Esophagus squamous epithelium (tissue), 5 donors: ENCODE results near the gene CENPS. TPM values are rescaled to one million over a fixed set of nuclear protein-coding genes. Genes with fewer than 3 reads are reported as not detected.

Experiments used
- DNase-seq: peaks from one replicate; lab custom pipeline; 2025; lab: John Stamatoyannopoulos, UW
- H3K27ac ChIP-seq, 4 donors: fragments of 200-600 bp; sonication (generic); one replicate each; pipeline ENCODE4 v1.5.1; 2016 to 2019; ENCODE audit warnings: mild to moderate bottlenecking in 1 of 4
- H3K27me3 ChIP-seq, 4 donors: fragments of 200-600 bp; sonication (generic); 1 replicate in 3 of 4; 2 replicates in 1 of 4; pipeline versions ENCODE4 v1.5.1 to v1.6.0; 2017 to 2021; ENCODE audit warnings: antibody characterized with exemption in 1 of 4
- H3K36me3 ChIP-seq, 3 donors: fragments of 200-600 bp; sonication (generic); one replicate each; pipeline ENCODE4 v1.5.1; 2016 to 2019
- H3K4me1 ChIP-seq, 3 donors: fragments of 200-600 bp; sonication (generic); one replicate each; pipeline ENCODE4 v1.5.1; 2017 to 2019
- H3K4me3 ChIP-seq, 4 donors: fragments of 200-600 bp; sonication (generic); 1 replicate in 3 of 4; 2 replicates in 1 of 4; pipeline ENCODE4 v1.5.1; 2016 to 2019; ENCODE audit warnings: mild to moderate bottlenecking in 2 of 4, moderate library complexity in 1 of 4
- H3K9me3 ChIP-seq, 3 donors: fragments of 200-600 bp; sonication (generic); one replicate each; pipeline ENCODE4 v1.5.1; 2016 to 2019
- CTCF ChIP-seq, 6 experiments: fragments of 450-650 bp in 4 of 6; fragments of 200-600 bp in 2 of 6; sonication (generic) in 2 of 6; IDR thresholded peaks; one replicate each; pipeline ENCODE4 v1.5.1; 2016 to 2019; ENCODE audit warnings: antibody characterized with exemption in 6 of 6, mild to moderate bottlenecking in 4 of 6, moderate library complexity in 4 of 6
- POLR2A ChIP-seq, 4 donors: fragments of 450-650 bp; IDR thresholded peaks; one replicate each; pipeline ENCODE4 v1.6.1; 2017; ENCODE audit warnings: antibody characterized with exemption in 4 of 4, mild to moderate bottlenecking in 4 of 4, moderate library complexity in 3 of 4
- WGBS, 2 donors: methylation state at CpG; one replicate each; pipeline ENCODE4 v1.1.5; 2018; 5-methylcytosine and 5-hydroxymethylcytosine counted together
- intact Hi-C: fragments of 100-400 bp; cut with DNase I; formaldehyde crosslinking; loops from one replicate; pipeline ENCODE4 v1.15.0; 2022
- total RNA-seq, 4 donors: library from RNA; depleted of rRNA; stranded (reverse); fragments of >200 nt; gene quantifications; one replicate each; pipeline ENCODE4 v1.1.0, GENCODE V29; 2016
- donor health status: DM: yes; HTN: yes; CAD: no.

CENPS gene
- total RNA-seq, 4 donors from 2014 or later = 5.6 to 15.7 (median 6.1) TPM

GRCh38 chr1:10457875-10458274, 27.6 kb downstream of the CENPS start:
- no peak for TF ChIP-seq POLR2A (IDR thresholded peaks at IDR 0.05)
- no peak for TF ChIP-seq CTCF (IDR thresholded peaks at IDR 0.05)
- 39 to 42% methylated on average over 9 of the region's 9 CpGs for WGBS, 2 donors
- intact Hi-C loops = no loop called here
- Histone ChIP-seq H3K27ac (peak overlapping the region; percentile 69 to 77 (median 74)), H3K36me3 (peaks cover 0 to 31% (median 5%) of the 10 kb centered on the region in 3 donors), H3K9me3 (no peaks in the 10 kb centered on the region), H3K4me1 (peaks cover 4 to 43% (median 26%) of the 10 kb centered on the region in 3 donors), H3K27me3 (no peaks in the 10 kb centered on the region), H3K4me3 (peak overlapping the region in 1 of 4 donors; percentile 16)
- no peak for DNase-seq

DNA sequence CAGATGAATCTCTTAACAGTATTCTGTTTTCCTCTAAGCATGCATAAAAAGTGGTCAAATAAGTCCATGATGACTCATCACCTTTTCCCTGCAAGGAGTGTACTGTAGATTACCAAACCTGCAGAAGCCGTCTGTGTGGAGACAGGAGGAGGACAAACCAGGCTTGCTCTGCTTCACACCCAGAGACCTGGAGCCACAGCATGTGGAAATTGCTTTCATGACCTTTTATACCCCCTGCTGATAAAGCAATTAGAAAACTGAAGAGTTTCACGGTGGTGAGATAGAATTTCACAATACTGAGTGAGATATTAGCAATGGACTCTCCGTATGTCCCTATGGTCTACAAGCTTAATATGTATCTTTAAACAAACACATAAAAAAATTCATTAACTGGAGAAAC, 29.0 kb downstream of the CENPS start:
- DNase-seq = no peak
- Histone ChIP-seq H3K27ac (peak overlapping the region; percentile 33 to 77 (median 72)), H3K4me1 (peaks cover 4 to 43% (median 26%) of the 10 kb centered on the region in 3 donors)

GRCh38 chr1:10467078-10467477, 36.8 kb downstream of the CENPS start:
- Histone ChIP-seq H3K27ac (no peak overlapping the region), H3K4me3 (no peak overlapping the region), H3K36me3 (peaks cover 16 to 76% (median 41%) of the 10 kb centered on the region in 3 donors), H3K27me3 (no peaks in the 10 kb centered on the region), H3K9me3 (no peaks in the 10 kb centered on the region), H3K4me1 (peaks cover 8 to 17% (median 8%) of the 10 kb centered on the region in 3 donors)
- 89 to 92% methylated on average over 2 of the region's 2 CpGs for WGBS, 2 donors
- TF ChIP-seq CTCF (IDR thresholded peaks at IDR 0.05) = no peak
- TF ChIP-seq POLR2A (IDR thresholded peaks at IDR 0.05) = no peak
- DNase-seq = no peak
- intact Hi-C loops = no loop called here

More for the DNA sequence above, 29.0 kb downstream of the CENPS start:
- intact Hi-C loops = no loop called here
- H3K4me3 ChIP-seq = no peak overlapping the region
- no peak for TF ChIP-seq CTCF (IDR thresholded peaks at IDR 0.05)
- TF ChIP-seq POLR2A (IDR thresholded peaks at IDR 0.05) = no peak
- no peaks in the 10 kb centered on the region for H3K9me3 ChIP-seq
- WGBS, 2 donors = 27 to 31% methylated on average over 3 of the region's 3 CpGs
- H3K27me3 ChIP-seq = no peaks in the 10 kb centered on the region
- peaks cover 4 to 44% (median 16%) of the 10 kb centered on the region in 3 donors for H3K36me3 ChIP-seq

- WGBS, 2 donors = 92 to 95% methylated on average over 4 of the region's 4 CpGs
- DNase-seq = no peak
- no peaks in the 10 kb centered on the region for H3K9me3 ChIP-seq
- H3K27me3 ChIP-seq = no peaks in the 10 kb centered on the region
- peaks cover 8 to 31% (median 8%) of the 10 kb centered on the region in 3 donors for H3K4me1 ChIP-seq
- H3K36me3 ChIP-seq = peaks cover 6 to 47% (median 18%) of the 10 kb centered on the region in 3 donors
- intact Hi-C loops = no loop called here
- no peak overlapping the region for H3K27ac ChIP-seq
- H3K4me3 ChIP-seq = no peak overlapping the region
- TF ChIP-seq CTCF (IDR thresholded peaks at IDR 0.05) (no peak), POLR2A (IDR thresholded peaks at IDR 0.05) (no peak)
Observed at GRCh38 chr1:10470043-10470442, 39.8 kb downstream of the CENPS start.

- intact Hi-C loops = no loop called here
- no peaks in the 10 kb centered on the region for H3K27me3 ChIP-seq
- DNase-seq = no peak
- peaks cover 5 to 31% (median 6%) of the 10 kb centered on the region in 3 donors for H3K36me3 ChIP-seq
- peaks cover 16 to 45% (median 23%) of the 10 kb centered on the region in 3 donors for H3K4me1 ChIP-seq
- H3K27ac ChIP-seq = peak overlapping the region; percentile 82 to 88 (median 86)
- WGBS, 2 donors = 4 to 16% methylated on average over 13 to 16 of the region's 23 CpGs
- TF ChIP-seq CTCF (IDR thresholded peaks at IDR 0.05) (no peak), POLR2A (IDR thresholded peaks at IDR 0.05) (no peak)
- H3K4me3 ChIP-seq = peak overlapping the region; percentile 66 to 94 (median 82)
- H3K9me3 ChIP-seq = no peaks in the 10 kb centered on the region
Observed at GRCh38 chr1:10471411-10472219, 41.4 kb downstream of the CENPS start.
